ENCODE measurements around the gene ECI1.
"Not testable (repeated sequence)": the region's sequence is repeated elsewhere in the genome, so short reads cannot be mapped to it uniquely, and the experiment has no call there.

The ECI1 gene

DNA sequence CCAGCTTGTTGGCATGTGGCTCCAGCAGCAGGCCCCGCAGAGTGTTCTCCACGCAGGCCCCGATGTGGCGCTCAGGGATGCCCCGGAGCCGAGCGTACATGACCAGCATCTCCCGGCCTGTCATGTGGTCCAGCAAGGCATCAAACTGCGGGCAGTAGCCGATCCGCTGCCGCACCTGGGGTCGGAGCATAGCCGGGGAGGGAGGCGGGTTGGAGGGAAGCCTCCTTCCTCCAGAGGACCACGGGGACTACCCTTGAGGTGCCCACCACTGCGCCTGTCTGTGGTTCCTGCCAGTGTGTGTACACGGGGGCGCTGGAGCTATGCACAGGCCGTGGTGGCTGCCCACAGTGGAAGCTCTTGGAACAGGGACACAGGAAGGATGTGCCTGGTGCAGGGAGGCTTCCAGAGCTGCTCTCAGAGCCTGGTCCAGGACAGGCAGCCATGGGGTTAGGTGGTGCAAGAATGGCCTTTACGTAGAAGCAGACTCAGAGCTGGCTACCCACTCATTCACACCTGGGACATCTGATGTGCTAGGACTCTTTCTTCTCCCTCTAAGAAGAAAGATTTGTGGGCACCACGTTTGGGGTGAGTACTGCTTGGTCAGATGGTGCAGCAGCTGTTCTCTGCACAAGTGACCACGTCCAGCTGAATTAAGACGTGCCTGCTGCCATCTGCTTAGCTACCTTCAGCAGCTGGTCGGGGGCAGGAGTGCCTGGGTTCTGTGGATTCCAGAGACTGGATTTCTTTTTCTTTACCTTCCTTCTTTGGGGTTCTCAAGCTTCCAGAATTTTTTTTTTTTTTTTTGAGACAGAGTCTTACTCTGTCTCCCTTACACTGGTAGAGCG is 27.8 kb upstream of the ECI1 start:
- no peak for FAIRE-seq

DNA sequence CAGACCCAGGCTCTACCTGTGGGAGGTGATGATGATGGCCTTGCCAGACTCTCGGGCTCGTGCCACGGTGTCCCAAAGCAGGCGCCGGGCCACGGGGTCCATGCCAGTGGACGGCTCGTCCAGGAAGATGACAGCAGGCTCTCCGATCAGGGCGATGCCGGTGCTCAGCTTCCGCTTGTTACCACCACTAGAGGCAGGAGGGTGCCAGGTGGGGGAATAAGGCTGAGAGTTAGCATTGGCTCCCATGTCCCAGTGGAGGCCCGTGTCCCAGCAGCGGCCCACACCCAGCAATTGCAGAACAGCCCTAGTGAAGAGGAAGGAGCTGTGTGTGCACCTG is 26.9 kb upstream of the ECI1 start:
- no peak for FAIRE-seq

DNA sequence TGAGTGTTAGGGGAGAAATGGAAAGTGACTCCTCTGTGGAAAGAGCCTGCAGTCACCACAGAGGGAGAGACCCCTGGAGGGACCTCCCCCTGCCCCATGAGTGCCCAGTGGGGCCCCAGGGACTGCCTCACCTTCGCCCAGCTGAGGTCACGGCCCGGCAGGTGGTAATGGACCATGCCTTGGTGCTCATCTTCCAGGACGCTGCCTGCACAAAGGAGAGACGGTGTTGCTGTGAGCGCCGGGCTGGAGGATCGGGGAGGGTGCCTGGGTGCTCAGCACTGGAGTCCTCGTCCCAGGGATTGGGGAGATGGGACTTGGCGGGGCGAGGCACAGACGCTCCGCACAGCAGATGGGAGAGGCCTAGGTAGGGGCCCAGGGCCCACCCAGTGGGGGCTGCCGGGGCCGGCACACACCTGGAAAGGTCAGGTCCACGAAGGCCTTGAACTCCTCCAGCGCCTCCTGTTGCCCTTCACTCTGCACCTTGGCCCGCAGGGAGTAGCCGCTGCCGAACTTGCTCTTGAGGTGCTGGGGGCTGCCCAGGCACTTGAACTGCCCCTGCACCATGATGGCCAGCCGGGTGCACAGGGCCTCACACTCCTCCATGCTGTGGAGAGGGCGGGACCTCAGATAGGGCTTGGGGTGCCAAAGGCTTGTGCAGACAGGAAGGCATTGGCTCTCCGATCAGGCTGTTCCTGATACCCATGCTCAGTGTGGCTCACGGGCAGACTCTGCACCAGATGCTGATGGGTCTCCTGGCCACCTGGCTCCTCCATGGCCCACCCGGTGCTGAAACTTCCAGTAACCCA is 26.3 kb upstream of the ECI1 start:
- FAIRE-seq: no peak

DNA sequence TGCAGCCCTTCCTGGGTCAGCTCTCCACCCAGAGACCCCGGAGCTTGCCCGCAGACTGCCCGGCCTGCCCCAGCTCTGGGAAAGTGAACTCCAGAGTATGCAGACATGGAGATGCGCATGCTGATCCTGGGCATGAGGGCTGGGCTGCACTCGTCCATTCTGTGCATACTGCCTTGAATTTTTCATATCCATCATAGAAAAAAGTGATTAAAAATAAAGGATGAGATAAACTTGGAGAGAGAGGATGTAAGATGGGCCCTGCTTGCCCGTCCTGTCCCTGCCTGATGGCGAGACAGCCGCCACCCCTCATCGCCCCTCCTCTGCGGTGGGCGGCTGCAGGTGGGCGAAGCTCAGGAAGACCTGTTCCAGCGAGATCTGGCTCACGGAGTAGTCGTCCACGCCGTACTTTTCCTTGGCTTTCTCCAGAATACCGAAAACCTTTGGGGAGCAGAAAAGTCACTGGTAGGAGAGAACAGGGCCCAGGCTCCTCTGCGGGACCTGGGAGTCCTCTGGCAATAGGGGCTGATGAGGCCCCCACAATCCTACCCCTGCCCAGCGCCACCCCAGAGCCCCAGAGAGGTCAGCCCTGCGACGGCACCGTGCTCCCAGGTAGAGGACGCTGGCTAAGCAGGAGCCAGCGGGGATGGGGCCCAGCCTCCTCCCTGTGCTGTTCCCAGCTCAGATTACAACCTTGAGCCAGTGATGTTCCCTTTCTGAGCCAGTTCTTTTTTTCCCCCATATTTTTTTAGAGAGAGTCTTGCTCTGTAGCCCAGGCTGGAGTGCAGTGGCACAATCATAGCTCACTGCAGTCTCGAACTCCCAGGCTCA is 25.2 kb upstream of the ECI1 start:
- FAIRE-seq: no peak

DNA sequence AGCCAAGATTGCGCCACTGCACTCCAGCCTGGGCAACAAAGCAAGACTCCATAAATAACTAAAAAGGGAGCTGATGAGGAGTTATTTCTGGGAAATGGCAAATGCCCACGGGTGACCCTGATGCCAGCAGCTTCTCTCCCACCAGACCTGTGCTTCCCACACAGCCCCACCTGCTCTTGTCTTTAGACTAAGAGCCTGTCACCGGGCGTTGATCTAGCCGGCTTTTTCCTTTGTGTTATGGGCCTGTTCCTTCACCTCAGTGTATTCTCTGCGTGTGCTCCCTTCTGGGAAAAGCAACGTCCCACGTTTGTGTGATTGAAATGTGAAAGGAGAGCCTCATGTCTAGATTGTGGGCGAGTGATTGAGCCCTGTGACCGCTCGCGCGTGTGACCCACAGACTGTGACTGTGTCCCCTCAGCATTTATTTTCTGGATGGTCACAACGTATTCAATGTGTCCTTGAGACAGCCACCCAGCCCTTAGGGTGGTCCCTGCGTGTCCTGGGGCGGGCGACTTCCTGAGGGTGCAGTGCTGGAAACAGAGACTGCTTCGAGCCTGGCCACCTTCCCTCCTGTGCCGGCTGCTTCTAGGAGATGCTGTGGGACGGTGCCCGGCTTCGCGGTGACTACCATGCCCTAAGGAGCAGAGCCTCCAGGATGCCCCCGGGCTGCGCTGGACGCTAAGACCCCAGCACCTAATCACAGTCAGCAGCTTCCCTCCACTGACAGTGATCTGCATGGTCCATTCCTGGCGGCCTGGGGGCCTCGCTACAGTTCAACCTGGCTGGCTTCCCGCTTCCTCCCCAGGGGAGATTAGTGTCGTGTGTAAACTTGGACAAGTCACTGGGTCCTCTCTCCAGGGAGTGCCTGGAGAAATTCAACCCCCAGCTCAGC is 24.3 kb upstream of the ECI1 start:
- FAIRE-seq: no peak

DNA sequence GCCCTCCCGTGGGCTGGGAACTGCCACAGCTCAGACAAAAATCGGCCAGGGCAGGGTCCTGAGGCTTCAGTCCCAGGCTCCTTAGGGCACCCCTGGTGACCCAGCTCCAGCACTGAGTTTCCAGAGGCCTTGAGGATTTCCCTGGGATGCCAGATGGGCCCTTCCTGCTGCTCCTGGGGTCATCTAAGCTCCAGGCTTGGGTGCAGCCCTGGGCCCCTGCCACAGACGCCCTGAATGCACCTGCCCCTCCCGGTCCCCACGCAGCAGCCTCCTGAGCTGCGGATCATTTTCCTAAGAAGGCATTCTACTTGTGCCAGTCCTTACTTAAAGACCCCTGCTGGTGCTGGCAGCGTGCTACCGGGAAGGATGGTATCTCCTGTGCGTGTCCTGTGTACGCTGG is 22.5 kb upstream of the ECI1 start:
- no peak for FAIRE-seq

DNA sequence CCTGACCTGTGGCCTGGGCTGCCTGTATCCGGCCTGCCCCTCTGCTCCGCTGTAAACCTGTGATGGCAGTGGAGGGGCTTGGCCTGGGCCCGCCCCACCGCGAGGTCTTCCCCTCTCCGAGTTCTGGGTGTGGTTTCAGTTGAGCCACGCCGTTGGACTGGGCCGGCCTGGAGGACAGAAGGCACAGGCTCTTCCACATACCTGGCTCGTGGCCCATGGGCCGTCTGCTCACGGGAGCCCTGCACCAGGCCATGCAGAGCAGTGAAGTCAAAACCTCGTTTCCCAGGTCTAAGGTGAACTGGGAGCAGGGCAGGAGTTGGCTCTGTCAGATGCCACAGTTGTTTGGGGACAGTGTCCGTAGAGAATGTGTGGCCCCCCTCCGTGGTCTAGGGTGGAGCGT is 22.1 kb upstream of the ECI1 start:
- FAIRE-seq: no peak

DNA sequence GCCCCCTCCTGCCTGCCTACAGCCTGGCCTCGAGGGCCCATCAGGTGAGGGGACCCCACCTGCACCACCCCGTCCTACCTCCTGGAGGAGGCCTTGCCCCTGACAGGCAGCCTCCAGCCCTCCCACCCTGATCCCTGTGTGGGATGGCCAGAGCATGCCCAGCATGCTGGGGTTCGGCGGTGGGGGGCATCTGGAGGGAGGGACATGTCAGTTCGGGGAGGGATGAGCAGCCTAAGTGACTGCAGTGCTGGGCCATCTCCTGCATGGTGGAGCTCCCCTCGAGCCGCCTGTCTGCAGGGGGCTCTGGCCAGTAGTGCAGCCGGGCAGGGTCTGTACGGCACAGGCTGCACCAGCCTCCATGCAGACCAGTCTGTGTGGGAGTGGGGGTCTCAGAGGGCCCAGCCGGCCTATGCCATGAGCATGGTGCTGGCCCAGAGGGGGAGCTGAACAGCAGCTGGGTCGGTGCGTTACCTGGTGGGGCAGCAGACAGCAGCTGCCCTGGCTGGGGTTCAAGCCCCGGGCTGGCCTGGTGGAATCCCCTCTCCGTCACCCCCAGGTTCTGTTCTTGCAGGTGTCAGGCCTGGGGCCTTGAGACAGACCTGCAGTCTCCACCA is 20.6 kb upstream of the ECI1 start:
- no peak for FAIRE-seq

DNA sequence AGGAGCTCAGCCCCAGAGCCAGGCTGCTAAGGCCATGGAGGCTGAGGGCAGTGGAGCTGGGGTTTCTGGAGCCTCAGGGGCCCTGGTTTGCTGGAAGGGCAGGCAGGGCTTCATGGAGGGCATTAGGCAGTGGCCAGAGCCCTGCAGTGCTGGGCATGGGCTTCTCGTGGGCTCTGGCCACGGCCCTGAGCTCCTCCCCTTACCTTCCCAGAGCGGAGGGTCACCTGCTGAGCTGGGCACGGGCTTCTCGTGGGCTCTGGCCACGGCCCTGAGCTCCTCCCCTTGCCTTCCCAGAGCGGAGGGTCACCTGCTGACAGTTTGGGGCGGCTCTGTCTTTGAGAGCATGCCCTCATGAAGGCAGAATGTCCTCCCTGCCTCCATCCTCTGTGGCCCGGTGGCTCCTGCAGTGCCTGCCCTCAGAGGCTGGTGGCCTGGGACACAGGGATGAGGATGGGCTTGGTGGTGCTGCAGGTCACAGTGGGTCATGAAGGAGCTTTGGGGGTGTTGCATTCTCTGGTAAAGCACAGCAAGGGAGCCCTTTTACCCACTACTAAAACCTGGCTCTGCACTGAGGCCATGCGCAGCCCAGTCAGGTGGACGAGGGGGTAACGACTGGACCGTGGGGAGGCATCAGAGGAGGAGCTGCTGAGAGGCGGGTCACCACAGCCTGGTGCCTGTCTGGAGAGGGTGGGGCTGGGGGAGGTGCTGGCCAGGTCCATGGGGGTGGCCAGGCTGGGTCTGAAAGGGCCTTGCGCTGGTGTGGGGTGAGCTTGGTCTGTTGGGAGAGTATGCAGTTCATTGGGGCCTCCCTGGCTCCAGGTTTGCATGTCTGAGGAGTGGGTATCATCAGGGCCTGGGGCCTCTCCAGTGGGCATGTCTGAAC is 19.4 kb upstream of the ECI1 start:
- FAIRE-seq: no peak

DNA sequence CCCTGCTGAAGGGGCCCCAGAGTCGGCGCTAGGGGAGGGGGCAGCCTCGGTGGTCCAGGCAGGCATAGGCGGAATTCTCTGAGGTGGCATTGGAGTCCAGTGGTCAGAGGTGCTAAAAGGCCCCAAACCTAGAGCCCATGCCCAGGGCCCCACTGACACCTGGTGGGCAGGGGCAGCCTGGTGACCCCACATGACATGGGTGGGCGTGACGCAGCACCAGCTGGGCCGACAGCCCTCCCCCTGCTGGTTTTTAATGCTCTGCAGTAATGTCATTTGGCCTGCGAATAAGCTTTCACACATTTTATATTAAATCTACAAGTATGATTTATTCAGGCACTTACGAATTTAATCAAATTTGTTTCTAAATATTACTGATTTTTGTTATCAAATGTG is 18.7 kb upstream of the ECI1 start:
- no peak for FAIRE-seq

DNA sequence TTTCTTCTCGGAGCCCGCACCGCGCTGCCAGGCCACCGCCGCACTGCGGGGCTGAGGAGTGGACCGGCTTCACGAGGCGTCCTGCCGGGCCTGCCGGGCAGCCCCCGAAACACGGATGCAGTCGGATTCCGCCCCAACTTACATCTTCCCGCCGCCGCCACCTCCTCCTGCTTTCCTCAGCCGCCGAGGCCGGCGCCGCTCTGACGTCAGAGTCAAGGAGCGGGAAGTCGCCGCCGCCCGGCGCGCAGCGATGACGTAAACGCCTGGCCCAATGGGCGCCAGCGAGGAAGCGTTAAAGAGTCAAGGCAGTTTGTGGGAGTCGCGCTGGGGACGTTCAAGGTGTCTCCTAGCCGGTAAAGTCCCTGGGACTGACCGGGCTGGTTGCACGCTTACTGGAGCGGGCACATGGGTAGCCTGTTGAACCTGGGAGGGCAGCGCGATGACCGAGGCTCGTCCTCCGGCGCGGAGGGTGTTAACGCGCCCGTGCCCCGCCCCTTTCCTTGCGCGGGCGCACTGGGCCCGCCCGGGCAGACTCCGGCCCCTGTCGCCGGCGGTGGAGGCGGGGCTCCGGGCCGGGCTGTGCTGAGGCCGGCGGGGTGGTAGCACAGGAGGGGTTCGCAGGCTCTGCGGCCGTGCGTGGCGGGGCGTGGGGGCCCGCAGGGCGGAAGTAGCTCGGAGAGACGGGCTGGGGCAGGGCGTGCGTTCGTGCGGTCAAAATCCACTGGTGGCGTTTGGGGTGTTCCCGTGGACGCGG is 16.7 kb upstream of the ECI1 start, which contains the start of gene RNPS1:
TSS of gene RNPS1 (minus strand) at position 214 of the 754 bp plus-strand sequence. CDS start 3,483 bp downstream, outside the sequence.
- no peak for FAIRE-seq

DNA sequence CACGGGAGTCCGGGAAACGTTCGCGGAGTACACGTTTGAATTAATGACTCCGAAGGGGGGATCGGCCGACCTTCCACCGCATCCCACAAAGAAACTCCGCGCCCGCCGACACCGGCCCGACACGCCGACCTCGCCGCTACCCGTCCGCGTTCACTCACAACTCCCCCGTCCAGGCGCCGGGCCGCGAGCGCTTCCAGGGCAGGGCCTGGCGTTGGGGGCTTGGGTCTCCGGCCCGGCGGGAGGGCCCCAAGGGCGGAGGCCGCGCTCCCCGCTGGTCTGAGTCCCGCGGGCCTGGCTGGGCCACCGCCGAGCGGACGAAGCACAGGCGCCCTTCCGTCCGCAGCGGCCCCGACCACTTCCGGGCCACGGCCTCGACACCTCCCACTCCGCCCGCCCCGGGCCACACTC is 16.1 kb upstream of the ECI1 start:
- not testable (repeated sequence) for FAIRE-seq

DNA sequence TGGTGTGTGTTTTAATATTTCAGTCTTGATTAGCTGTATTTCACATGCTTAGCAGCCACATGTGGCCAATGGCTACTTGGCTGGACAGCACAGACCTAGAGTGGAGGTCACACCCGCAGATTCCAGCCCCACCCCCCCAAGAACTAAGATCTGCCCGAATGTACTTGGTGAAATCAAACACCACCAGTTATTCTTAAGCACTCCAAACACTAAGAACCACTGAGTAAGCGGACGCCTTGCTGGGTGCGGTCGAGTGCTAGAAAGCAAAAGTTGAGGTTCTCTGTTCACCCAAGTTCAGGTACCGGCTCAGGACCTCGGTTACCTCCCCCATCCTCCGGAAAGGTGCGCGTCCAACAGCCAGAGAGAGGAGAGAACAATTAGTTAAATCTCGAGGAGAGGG is 15.5 kb upstream of the ECI1 start:
- FAIRE-seq: not testable (repeated sequence)

DNA sequence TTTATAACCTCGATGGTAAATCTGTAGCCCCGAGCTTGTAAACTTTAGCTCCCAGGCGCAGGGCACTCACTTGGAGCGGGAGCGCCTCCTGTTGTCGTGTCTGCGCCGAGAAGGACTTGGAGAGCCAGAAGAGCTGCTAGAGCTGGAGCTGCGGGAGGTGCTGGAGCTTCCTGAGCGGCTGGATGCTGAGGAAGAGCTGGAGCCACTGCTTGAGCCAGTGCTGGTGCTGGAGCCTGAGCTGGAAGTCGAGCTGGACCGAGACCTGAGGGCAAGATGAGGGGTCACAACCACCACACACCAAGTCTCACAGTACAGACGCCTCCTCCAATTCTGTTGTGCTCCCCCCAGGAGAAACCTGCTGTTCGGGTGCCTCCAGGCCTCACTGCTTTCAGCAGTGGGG is 11.6 kb upstream of the ECI1 start:
- FAIRE-seq: not testable (repeated sequence)

DNA sequence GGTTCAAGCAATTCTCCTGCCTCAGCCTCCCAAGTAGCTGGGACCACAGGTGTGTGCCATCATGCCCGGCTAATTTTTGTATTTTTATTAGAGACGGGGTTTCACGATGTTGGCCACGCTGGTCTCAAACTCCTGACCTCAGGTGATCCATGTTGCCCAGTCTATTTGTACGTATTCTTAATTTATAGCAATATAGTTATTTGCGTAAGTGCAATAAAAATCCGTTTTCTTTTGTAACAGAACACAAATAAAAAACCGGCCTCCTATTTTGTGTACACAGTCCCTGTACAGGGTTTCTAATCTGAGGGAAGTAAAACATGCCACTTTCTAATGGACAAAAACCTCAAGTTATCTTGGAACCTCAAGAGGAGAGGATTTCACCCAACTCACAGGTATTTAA is 8.9 kb upstream of the ECI1 start:
- no peak for FAIRE-seq

DNA sequence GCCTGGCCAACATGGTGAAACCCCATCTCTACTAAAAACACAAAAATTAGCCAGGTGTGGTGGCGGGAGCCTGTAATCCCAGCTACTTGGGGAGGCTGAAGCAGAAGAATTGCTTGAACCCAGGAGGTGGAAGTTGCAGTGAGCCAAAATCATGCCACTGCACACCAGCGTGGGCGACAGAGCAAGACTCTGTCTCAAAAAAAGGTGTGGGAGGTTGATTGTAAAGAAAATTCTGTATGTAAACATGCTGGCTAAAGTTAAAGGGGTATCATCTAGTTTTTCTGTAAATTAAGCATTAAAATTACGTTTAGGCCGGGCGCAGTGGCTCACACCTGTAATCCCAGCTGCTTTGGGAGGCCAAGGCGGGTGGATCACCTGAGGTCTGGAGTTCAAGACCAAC is 7.1 kb upstream of the ECI1 start:
- FAIRE-seq: not testable (repeated sequence)

DNA sequence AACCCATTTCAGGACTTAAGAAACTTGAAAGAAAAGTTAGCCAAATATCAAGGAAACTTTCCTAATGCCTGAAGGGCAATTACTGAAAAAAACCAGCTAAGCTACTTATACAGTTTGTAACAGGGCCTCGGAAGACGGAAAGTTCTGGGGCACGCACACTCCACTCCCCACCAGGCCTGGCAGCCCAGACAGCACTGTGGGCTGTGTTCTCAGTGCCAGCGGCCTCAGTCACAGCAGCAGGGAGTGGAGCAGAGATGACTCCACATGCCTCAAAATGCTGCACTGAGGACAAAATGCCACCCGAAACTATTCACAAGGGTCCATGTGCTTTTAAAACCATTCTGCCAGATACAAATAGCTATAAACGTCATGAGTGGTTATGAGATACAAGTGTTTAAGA is 6.3 kb upstream of the ECI1 start:
- no peak for FAIRE-seq

DNA sequence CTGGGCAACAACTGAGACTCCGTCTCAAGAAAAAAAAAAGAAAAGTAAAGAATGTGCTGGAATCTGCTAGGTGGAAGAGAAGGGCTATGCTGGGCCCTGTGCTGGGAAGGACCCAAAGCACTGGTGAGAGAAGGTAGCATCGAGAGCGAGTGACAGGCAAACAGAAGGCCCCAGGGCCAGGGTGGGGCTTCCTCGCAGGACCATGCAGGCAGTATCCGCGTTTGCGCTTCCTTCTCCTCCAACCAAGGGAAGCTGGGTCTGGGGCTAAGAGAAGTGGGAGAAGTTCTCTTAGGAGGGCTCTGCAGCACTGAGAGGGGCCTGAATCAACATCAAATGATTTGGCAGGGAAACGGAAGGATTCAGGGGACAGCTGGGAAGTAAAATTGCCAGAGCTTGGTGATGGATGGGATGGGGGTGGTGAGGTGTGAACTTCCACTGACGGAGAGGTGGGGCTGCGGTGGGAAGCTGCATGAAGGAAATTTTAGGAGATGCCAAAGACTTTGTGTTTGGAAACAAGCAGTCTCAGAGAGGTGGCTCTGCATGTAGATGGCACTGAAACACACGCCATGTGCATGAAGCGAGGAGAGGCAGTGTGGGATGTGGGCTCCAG is 5.2 kb upstream of the ECI1 start:
- FAIRE-seq: no peak

DNA sequence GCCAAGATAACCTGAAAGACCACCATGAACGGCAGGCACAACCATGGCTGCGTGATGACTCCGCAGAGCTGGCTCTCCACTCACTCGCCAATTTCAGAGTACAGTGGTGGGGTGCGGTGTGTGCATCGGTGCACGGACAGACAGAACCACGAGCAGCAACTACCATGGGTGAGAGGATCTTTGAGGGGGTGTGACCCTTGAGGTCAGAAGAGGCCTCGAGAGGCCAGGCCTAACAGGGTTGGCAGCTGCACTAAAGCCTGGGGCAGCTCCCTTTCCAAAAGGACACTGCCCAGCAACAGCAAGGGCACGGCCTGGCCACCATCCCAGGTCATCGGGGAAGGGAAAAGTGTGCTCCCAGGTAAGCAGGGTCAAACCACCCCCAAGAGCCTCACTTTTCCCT is 1.9 kb upstream of the ECI1 start:
- FAIRE-seq: no peak

DNA sequence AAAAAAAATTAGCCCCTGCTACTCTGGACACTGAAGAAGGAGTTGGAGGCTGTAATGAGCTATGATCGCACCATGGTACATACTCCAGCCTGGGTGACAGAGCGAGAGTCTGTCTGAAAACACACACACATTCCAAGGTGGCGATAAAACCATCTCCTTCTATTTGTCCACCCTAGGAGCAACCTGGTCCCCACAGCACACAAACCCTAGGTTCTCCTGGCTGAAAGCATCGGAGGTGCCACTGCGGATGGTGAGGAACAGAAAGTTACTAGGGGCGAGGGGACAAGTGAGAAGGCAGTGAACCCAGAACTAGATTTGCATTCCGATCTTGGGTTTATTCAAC is 1.4 kb upstream of the ECI1 start:
- no peak for FAIRE-seq
